SK-N-SH (cell line): ENCODE measurements around the gene ECI1.

Experiments
- CHD2 ChIP-seq: fragments of 150-350 bp; IDR thresholded peaks from 2 replicates; pipeline ENCODE4 v1.6.1; 2018; ENCODE audit warnings: low read length; ENCODE audit not compliant: partially characterized antibody
- EP300 ChIP-seq, 2 experiments: IDR thresholded peaks; 2 replicates each; pipeline versions ENCODE4 v1.4.0 to v1.6.1; 2012; ENCODE audit warnings: borderline replicate concordance in 1 of 2, low read depth in 1 of 2, low read length in 1 of 2
- EZH2phosphoT487 ChIP-seq: fragments of 200-600 bp; sonication (generic); IDR thresholded peaks from 2 replicates; pipeline ENCODE4 v1.6.1; 2017; ENCODE audit warnings: low read depth, mixed run types, mild to moderate bottlenecking, antibody characterized with exemption, moderate library complexity, borderline replicate concordance
- FOXM1 ChIP-seq: IDR thresholded peaks from 2 replicates; pipeline ENCODE4 v1.4.0; 2012; ENCODE audit warnings: low read depth, mild to moderate bottlenecking
- NRF1 ChIP-seq: IDR thresholded peaks from 2 replicates; pipeline ENCODE4 v1.6.1; 2012; ENCODE audit warnings: low read depth, mild to moderate bottlenecking, low read length
- POLR2AphosphoS5 ChIP-seq: IDR thresholded peaks from 2 replicates; pipeline ENCODE4 v1.6.1; 2012; ENCODE audit warnings: low read depth, low read length
- SIN3A ChIP-seq: IDR thresholded peaks from 2 replicates; pipeline ENCODE4 v1.6.1; 2012; ENCODE audit warnings: low read depth, mild to moderate bottlenecking, low read length, moderate library complexity, borderline replicate concordance
- SMC3 ChIP-seq: IDR thresholded peaks from 2 replicates; pipeline ENCODE4 v1.6.1; 2012; ENCODE audit warnings: low read depth, low read length, improper control_type of control experiment
- YY1 ChIP-seq: IDR thresholded peaks from 2 replicates; pipeline ENCODE4 v1.4.0; 2012; ENCODE audit warnings: low read depth, mild to moderate bottlenecking
- TF ChIP-seq, protein P1 (sequence below): IDR thresholded peaks from 2 replicates; pipeline ENCODE4 v1.4.0; 2012; ENCODE audit warnings: low read depth
- TF ChIP-seq, protein P2 (sequence below): fragments of 200-600 bp; sonication (generic); IDR thresholded peaks from 2 replicates; pipeline ENCODE4 v1.6.1; 2017; ENCODE audit warnings: antibody characterized with exemption, mild to moderate bottlenecking, moderate library complexity
- TF ChIP-seq, protein P3 (sequence below): fragments of 150-350 bp; IDR thresholded peaks from 2 replicates; pipeline ENCODE4 v1.6.1; 2017; ENCODE audit warnings: antibody characterized with exemption, low read length, low read depth, borderline replicate concordance
- TF ChIP-seq, protein P4 (sequence below): IDR thresholded peaks from 2 replicates; pipeline ENCODE4; 2012

DNA sequence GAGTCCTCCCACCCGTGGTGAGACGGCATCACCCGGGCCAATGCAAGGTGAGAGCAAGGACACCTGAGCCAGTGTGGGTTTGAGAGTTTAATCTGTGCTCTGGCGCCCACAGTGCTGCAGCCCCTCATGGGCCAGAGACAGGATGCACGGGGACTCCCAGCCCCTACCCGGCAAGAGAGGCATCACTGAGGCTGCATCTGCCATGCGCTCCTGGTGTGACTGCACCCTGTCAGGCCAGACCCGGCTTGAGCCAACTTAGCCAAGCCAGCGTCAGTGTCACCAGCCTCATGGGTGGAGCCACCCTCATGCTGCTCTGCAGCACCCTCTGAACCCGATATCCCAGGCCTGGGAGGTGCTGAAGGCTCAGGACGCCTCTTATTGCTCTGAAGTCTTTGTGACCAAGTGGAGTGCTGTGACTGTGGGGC, 39.5 kb downstream of the ECI1 start:
- TF ChIP-seq, protein P1, sequence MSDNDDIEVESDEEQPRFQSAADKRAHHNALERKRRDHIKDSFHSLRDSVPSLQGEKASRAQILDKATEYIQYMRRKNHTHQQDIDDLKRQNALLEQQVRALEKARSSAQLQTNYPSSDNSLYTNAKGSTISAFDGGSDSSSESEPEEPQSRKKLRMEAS = no peak
- TF ChIP-seq, protein P2, sequence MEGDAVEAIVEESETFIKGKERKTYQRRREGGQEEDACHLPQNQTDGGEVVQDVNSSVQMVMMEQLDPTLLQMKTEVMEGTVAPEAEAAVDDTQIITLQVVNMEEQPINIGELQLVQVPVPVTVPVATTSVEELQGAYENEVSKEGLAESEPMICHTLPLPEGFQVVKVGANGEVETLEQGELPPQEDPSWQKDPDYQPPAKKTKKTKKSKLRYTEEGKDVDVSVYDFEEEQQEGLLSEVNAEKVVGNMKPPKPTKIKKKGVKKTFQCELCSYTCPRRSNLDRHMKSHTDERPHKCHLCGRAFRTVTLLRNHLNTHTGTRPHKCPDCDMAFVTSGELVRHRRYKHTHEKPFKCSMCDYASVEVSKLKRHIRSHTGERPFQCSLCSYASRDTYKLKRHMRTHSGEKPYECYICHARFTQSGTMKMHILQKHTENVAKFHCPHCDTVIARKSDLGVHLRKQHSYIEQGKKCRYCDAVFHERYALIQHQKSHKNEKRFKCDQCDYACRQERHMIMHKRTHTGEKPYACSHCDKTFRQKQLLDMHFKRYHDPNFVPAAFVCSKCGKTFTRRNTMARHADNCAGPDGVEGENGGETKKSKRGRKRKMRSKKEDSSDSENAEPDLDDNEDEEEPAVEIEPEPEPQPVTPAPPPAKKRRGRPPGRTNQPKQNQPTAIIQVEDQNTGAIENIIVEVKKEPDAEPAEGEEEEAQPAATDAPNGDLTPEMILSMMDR = no peak
- TF ChIP-seq NRF1 (no peak), SMC3 (no peak), CHD2 (no peak), YY1 (no peak), EP300 (IDR thresholded peaks at IDR 0.05; ENCODE audit: borderline replicate concordance in 1 of 2, low read depth in 1 of 2, low read length in 1 of 2) (no peak), EZH2phosphoT487 (no peak), POLR2AphosphoS5 (no peak), FOXM1 (no peak), SIN3A (no peak)
- TF ChIP-seq, protein P3, sequence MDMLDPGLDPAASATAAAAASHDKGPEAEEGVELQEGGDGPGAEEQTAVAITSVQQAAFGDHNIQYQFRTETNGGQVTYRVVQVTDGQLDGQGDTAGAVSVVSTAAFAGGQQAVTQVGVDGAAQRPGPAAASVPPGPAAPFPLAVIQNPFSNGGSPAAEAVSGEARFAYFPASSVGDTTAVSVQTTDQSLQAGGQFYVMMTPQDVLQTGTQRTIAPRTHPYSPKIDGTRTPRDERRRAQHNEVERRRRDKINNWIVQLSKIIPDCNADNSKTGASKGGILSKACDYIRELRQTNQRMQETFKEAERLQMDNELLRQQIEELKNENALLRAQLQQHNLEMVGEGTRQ = no peak
- TF ChIP-seq, protein P4, sequence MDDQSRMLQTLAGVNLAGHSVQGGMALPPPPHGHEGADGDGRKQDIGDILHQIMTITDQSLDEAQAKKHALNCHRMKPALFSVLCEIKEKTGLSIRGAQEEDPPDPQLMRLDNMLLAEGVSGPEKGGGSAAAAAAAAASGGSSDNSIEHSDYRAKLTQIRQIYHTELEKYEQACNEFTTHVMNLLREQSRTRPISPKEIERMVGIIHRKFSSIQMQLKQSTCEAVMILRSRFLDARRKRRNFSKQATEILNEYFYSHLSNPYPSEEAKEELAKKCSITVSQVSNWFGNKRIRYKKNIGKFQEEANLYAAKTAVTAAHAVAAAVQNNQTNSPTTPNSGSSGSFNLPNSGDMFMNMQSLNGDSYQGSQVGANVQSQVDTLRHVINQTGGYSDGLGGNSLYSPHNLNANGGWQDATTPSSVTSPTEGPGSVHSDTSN = no peak
